Measurements from ENCODE around the gene EPS15.
"Not testable (repeated sequence)": the region's sequence is repeated elsewhere in the genome, so short reads cannot be mapped to it uniquely, and the experiment has no call there.

Gene EPS15

DNA sequence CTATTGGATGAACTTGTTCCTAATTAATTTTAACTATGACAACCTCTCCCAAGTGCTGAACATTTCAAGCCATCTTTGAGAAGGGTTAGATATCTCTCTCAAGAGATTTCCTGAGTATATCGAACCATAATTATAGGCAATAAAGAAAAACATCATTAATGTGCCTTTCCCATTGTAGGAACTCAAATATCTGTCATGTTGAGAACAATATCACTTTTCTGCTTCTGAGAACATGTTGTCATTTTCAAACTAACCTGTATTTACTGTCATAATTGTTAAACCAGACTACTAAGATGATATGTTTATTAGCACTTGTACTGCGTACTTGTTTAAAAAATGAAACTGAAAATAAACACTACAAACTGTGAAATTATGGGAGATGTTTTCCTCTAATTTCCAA lies 4.3 kb downstream of the EPS15 start:
- Histone ChIP-seq H3K9ac (ENCODE audit: low read depth, low read length) (no peak overlapping the region), H3K9me3 (ENCODE audit: control insufficient read depth, insufficient read depth, low read length) (no peaks in the 10 kb centered on the region), H3K36me3 (ENCODE audit: insufficient read depth, low read length) (no peaks in the 10 kb centered on the region), H3K4me1 (ENCODE audit: insufficient read depth, low read length) (peaks cover 3% of the 10 kb centered on the region)

- Histone ChIP-seq H3K9me3 (ENCODE audit: control insufficient read depth, insufficient read depth, low read length) (no peaks in the 10 kb centered on the region), H3K4me1 (ENCODE audit: insufficient read depth, low read length) (peaks cover 3% of the 10 kb centered on the region), H3K36me3 (ENCODE audit: insufficient read depth, low read length) (no peaks in the 10 kb centered on the region), H3K9ac (ENCODE audit: low read depth, low read length) (no peak overlapping the region)
Measured at GRCh38 chr1:51512606-51513005, 6.5 kb downstream of the EPS15 start.

DNA sequence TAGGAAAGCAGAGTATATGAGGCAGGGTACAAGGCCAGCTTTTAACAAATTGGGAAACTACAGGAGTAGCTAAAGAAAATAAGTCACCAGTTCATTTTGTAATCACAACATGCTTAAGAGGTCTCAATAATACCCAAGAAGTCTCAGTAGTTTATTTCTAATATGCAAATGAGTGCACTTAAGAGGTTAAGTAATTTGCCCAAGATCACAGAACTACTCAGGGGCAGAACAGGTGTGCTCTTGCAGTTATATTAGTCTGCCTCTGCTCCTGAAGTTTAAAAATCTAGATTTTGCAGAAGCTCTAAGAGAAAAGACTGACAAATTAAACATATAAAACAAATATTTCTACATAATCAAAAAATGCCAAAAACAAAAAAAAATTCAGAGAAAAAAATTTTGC lies 6.9 kb downstream of the EPS15 start:
- peaks cover 3% of the 10 kb centered on the region; the same call in 1 of the 2 replicates for H3K4me1 ChIP-seq (ENCODE audit: insufficient read depth, low read length)
- no peak overlapping the region for H3K9ac ChIP-seq (ENCODE audit: low read depth, low read length)
- no peaks in the 10 kb centered on the region for H3K9me3 ChIP-seq (ENCODE audit: control insufficient read depth, insufficient read depth, low read length)
- no peaks in the 10 kb centered on the region for H3K36me3 ChIP-seq (ENCODE audit: insufficient read depth, low read length)

- Histone ChIP-seq H3K36me3 (ENCODE audit: insufficient read depth, low read length) (no peaks in the 10 kb centered on the region), H3K9ac (ENCODE audit: low read depth, low read length) (no peak overlapping the region), H3K4me1 (ENCODE audit: insufficient read depth, low read length) (no peaks in the 10 kb centered on the region; the same call in 1 of the 2 replicates), H3K9me3 (ENCODE audit: control insufficient read depth, insufficient read depth, low read length) (no peaks in the 10 kb centered on the region)
Measured at GRCh38 chr1:51509773-51510172, 9.3 kb downstream of the EPS15 start.

DNA sequence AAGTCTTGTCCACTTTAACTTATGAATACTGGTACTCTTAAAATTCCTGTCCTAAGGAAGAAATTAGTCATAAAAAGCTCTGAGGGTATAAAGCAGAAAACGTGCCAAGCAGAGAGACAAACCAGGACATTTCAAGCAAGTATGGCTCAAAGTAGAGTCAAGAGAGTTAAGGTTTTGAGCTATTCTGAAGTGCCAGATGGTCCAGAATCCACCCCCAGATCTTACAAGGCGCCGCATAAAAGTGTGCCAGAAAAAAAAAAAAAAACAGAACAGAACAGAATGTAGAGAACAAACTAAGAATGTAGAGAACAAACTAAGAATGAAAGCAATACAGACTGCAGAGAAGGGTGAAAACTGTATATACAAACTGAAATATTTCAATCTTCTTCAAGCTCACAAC lies 12.5 kb downstream of the EPS15 start:
- no peaks in the 10 kb centered on the region for H3K4me1 ChIP-seq (ENCODE audit: insufficient read depth, low read length)
- no peaks in the 10 kb centered on the region for H3K9me3 ChIP-seq (ENCODE audit: control insufficient read depth, insufficient read depth, low read length)
- no peak overlapping the region for H3K9ac ChIP-seq (ENCODE audit: low read depth, low read length)
- H3K36me3 ChIP-seq (ENCODE audit: insufficient read depth, low read length): no peaks in the 10 kb centered on the region

DNA sequence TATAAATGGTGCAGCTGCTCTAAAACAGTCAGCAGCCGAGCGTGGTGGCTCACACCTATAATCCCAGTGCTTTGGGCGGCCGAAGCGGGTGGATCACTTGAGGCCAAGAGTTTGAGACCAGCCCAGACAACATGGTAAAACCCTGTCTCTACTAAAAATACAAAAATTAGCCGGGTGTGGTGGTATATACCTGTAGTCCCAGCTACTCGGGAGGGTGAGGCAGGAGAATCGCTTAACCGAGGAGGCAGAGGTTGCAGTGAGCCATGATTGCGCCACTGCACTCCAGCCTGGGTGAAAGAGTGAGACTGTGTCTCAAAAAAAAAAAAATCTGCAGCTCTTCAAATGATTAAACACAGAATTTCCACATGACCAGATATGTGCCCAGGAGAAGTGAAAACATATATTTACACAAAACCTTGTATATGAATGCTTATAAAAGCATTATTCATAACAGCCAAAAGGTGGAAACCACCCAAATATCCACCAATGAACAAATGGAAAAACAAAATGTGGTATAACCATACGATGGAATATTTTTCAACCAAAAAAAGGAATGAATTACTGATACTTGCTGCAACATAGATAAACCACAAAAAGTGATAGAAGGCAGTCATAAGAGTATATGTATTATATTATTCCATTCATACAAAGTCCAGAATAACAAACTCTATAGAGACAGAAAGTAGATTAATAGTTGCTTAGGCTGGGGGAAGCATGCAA lies 14.1 kb downstream of the EPS15 start:
- no peaks in the 10 kb centered on the region for H3K9me3 ChIP-seq (ENCODE audit: control insufficient read depth, insufficient read depth, low read length)
- no peaks in the 10 kb centered on the region for H3K36me3 ChIP-seq (ENCODE audit: insufficient read depth, low read length)
- H3K9ac ChIP-seq (ENCODE audit: low read depth, low read length): no peak overlapping the region
- no peaks in the 10 kb centered on the region for H3K4me1 ChIP-seq (ENCODE audit: insufficient read depth, low read length)

GRCh38 chr1:51501218-51501630 lies 17.8 kb downstream of the EPS15 start:
- H3K9ac ChIP-seq (ENCODE audit: low read depth, low read length); H3K36me3 ChIP-seq (ENCODE audit: insufficient read depth, low read length); H3K4me1 ChIP-seq (ENCODE audit: insufficient read depth, low read length); H3K9me3 ChIP-seq (ENCODE audit: control insufficient read depth, insufficient read depth, low read length): not testable (repeated sequence)

GRCh38 chr1:51499694-51500093 lies 19.4 kb downstream of the EPS15 start:
- Histone ChIP-seq H3K4me1 (ENCODE audit: insufficient read depth, low read length) (no peaks in the 10 kb centered on the region), H3K9me3 (ENCODE audit: control insufficient read depth, insufficient read depth, low read length) (no peaks in the 10 kb centered on the region), H3K9ac (ENCODE audit: low read depth, low read length) (no peak overlapping the region), H3K36me3 (ENCODE audit: insufficient read depth, low read length) (no peaks in the 10 kb centered on the region)

DNA sequence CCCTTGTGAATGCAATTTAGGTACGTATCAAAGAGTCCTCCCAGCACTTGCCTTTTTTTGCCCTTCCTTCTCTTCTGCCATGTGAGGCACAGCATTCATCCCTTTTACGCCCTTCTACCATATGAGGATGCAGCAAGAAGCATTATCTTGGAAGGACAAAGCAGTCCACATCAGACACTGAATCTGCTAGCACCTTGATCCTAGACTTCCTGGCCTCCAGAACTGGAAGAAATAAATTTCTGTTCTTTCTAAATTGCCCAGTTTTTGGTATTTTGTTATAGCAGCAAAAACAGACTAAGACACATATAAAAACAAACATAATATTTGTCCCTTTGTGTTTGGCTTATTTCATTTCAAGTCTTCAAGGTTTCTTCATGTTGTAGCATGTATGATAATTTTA lies 20.1 kb downstream of the EPS15 start:
- H3K4me1 ChIP-seq (ENCODE audit: insufficient read depth, low read length): no peaks in the 10 kb centered on the region
- H3K9ac ChIP-seq (ENCODE audit: low read depth, low read length): no peak overlapping the region
- H3K9me3 ChIP-seq (ENCODE audit: control insufficient read depth, insufficient read depth, low read length): no peaks in the 10 kb centered on the region
- H3K36me3 ChIP-seq (ENCODE audit: insufficient read depth, low read length): no peaks in the 10 kb centered on the region

GRCh38 chr1:51497340-51497739 lies 21.7 kb downstream of the EPS15 start:
- H3K4me1 ChIP-seq (ENCODE audit: insufficient read depth, low read length): no peaks in the 10 kb centered on the region
- H3K9me3 ChIP-seq (ENCODE audit: control insufficient read depth, insufficient read depth, low read length): no peaks in the 10 kb centered on the region
- H3K36me3 ChIP-seq (ENCODE audit: insufficient read depth, low read length): no peaks in the 10 kb centered on the region
- H3K9ac ChIP-seq (ENCODE audit: low read depth, low read length): no peak overlapping the region

DNA sequence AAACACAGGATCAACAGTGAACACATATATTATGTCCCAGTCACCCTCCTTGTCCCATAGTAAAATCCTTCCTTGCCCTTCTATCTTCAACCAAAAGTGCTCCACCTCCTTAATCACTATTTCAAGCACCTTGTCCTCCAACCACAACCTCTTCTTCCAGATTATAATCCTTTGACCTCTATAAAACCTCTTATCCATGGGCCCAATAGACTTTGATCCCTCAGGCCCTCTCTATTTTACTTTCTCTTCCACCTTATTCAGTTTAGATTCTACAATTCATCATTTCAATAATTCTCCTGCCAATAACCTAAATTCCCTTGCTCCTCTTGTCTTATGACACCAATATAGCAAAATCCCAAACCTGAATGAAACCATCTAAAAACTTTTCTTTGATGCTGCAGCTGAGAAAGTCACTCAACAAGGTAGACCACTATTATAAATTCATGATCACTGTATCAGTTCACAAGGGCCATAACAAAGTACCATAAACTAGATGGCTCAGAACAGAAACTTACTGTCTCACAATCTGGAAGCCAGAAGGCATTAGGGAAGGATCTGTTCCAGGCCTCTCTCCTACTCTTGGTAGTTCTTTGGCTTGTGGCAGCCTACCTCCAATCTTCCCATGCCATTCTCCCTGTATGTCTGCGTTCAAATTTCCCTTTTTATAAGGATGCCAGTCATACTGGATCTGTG lies 24.8 kb downstream of the EPS15 start:
- Histone ChIP-seq H3K4me1 (ENCODE audit: insufficient read depth, low read length) (no peaks in the 10 kb centered on the region), H3K9ac (ENCODE audit: low read depth, low read length) (no peak overlapping the region), H3K36me3 (ENCODE audit: insufficient read depth, low read length) (no peaks in the 10 kb centered on the region), H3K9me3 (ENCODE audit: control insufficient read depth, insufficient read depth, low read length) (no peaks in the 10 kb centered on the region)

DNA sequence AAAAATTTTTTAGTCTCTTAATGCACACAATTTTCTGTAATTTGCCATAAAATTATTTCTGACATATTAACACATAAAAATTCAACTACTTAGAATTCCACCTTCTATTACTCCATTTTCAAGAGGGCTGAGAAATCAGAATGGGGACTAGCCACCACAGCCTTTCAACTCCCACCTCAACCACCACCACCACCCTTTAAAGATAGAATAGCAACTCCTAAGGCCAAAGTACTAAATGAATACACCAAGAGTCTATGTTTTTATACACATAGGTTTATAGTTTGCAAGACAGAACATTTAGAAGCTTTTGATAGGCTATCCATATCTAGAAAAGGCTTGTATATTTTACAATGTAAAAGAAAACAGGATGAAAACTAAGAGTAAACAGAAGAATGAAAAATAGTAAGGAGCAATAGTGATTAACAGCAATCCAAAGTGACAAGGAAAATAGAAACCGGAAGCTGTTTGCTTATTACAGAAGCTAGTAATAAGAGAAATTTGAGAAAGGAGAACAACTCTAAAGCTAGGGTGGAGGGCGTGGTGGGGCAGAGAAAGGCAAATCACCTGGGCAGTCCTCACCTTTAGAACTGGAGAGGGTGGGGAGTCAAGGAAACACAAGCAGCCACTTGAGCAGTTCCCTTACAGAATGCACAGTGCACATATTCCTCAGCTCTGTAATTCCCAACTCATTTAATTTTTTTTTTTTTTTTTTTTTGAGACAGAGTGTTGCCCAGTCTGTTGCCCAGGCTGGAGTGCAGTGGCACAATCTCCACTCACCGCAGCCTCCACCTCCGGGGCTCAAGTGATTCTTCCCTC lies 27.7 kb downstream of the EPS15 start:
- Histone ChIP-seq H3K9ac (ENCODE audit: low read depth, low read length) (no peak overlapping the region), H3K36me3 (ENCODE audit: insufficient read depth, low read length) (no peaks in the 10 kb centered on the region), H3K9me3 (ENCODE audit: control insufficient read depth, insufficient read depth, low read length) (no peaks in the 10 kb centered on the region), H3K4me1 (ENCODE audit: insufficient read depth, low read length) (no peaks in the 10 kb centered on the region)

DNA sequence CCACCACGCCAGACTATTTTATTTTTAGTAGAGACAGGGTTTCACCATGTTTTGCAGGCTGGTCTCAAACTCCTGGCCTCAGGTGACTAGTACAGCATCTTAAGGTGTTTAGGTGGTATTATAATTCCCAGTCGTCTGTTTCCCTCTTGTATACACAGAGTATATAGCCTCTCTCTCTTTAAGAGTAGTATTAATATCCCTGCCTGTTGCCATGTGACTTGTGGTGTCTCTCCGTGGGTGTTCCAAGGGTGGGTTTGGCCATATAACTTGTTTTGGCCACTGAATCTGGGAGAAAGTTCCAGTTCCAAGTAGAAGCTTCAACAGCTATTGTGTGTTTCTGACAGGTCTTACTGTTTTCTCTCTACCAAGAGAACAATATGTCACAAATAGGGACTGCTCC lies 29.6 kb downstream of the EPS15 start:
- H3K9ac ChIP-seq (ENCODE audit: low read depth, low read length): no peak overlapping the region
- H3K9me3 ChIP-seq (ENCODE audit: control insufficient read depth, insufficient read depth, low read length): no peaks in the 10 kb centered on the region
- no peaks in the 10 kb centered on the region for H3K36me3 ChIP-seq (ENCODE audit: insufficient read depth, low read length)
- H3K4me1 ChIP-seq (ENCODE audit: insufficient read depth, low read length): no peaks in the 10 kb centered on the region

DNA sequence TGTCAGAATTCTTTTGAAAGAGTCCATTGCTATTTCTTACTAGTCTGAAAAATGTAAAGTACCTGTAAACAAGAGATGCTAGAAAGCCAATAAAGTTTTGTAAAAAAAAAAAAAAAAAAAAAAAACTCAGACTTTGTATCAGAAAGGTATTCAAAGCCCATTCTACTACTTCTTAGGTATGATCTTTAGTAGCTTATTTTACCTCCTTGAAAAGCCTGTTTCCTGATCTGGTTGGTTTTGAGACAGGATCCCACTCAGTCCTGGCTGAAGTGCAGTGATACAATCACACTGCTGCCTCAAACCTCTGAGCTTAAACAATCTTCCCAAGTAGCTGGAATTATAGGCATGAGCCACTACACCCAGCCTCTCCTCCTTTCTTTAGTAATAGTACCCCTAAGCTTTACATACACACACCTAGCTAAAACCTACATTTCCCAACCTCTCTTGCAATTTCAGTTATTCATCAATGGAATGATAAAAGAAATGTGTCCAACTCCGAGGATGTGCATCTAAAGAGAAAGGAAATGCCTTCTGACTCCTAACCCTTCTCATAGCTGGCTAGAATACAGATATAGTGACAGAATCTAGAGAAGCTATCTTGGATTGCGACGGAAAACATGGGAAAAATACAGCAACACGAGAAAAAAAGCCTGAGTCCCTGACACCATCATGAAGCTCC lies 30.6 kb downstream of the EPS15 start:
- Histone ChIP-seq H3K9ac (ENCODE audit: low read depth, low read length) (no peak overlapping the region), H3K36me3 (ENCODE audit: insufficient read depth, low read length) (no peaks in the 10 kb centered on the region), H3K9me3 (ENCODE audit: control insufficient read depth, insufficient read depth, low read length) (no peaks in the 10 kb centered on the region), H3K4me1 (ENCODE audit: insufficient read depth, low read length) (no peaks in the 10 kb centered on the region)
